ENCODE measurements around the gene OPA1. TPM values are rescaled to one million over a fixed set of nuclear protein-coding genes. Genes with fewer than 3 reads are reported as not detected.

OPA1 gene
- total and polyA plus RNA-seq, 2 of the 4 experiments (the other 2 are of a cell fraction): 17.8 to 73.7 TPM

DNA sequence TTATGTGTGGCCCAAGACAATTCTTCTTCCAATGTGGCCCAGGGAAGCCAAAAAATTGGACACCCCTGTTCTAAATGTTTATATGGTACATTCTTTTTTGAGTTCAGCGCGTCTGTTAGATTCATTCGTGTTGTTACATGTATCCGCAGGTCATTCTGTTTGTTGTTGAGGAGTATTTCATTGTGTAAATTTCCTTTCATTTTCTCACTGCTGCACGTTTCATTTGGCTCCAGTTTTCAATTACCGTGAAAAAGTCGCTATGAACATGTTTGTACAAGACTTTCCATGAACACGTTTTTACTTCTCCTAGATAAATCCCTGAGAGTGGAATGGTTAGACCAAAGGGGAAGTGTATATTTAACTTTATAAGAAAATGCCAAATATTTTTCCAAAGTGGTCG is 7.5 kb upstream of the OPA1 start:
- no peak overlapping the region for H2BK120ac ChIP-seq (ENCODE audit: low read depth, low read length)
- no peak overlapping the region for H3K56ac ChIP-seq (ENCODE audit: extremely low read depth, insufficient read depth, low read length)
- H2BK5ac ChIP-seq (ENCODE audit: low read depth, low read length, poor library complexity, severe bottlenecking): no peak overlapping the region
- no CpG with 5 or more reads among the region's 9 CpGs for WGBS, 2 experiments (ENCODE audit: extremely low coverage in 2 of 2, insufficient read length in 1 of 2)
- H3K4me2 ChIP-seq (ENCODE audit: low read depth, low read length): no peak overlapping the region
- H2BK20ac ChIP-seq (ENCODE audit: low read depth, low read length): no peak overlapping the region
- no peak overlapping the region for H4K5ac ChIP-seq (ENCODE audit: low read depth, low read length)
- H2AFZ ChIP-seq (replicated peaks; ENCODE audit: low read length, poor library complexity): no peak overlapping the region
- dilution Hi-C loops (cut with HindIII; ENCODE audit: low sequenced_read_pairs, unreplicated experiment): no loop called here
- DNase-seq (no peak), ATAC-seq (ENCODE audit: low read depth) (no peak)
- no peak for TF ChIP-seq RAD21 (IDR thresholded peaks at IDR 0.05; ENCODE audit: low read length)
- no peak for TF ChIP-seq CTCF (conservative IDR thresholded peaks at IDR 0.05; ENCODE audit: low read depth, low read length)
- no peak for TF ChIP-seq CEBPB (IDR thresholded peaks at IDR 0.05; ENCODE audit: low read depth, low read length)
- TF ChIP-seq USF2 (IDR thresholded peaks at IDR 0.05; ENCODE audit: low read depth, low read length): no peak
- no peak for TF ChIP-seq MAZ (IDR thresholded peaks at IDR 0.05; ENCODE audit: borderline replicate concordance, low read depth, low read length)
- TF ChIP-seq, protein P1, sequence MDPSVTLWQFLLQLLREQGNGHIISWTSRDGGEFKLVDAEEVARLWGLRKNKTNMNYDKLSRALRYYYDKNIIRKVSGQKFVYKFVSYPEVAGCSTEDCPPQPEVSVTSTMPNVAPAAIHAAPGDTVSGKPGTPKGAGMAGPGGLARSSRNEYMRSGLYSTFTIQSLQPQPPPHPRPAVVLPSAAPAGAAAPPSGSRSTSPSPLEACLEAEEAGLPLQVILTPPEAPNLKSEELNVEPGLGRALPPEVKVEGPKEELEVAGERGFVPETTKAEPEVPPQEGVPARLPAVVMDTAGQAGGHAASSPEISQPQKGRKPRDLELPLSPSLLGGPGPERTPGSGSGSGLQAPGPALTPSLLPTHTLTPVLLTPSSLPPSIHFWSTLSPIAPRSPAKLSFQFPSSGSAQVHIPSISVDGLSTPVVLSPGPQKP (IDR thresholded peaks at IDR 0.05; ENCODE audit: borderline replicate concordance, low read depth, low read length): no peak
- TF ChIP-seq CHD1 (IDR thresholded peaks at IDR 0.05; ENCODE audit: low read depth, low read length): no peak
- no peak for TF ChIP-seq POLR2A (IDR thresholded peaks at IDR 0.05; ENCODE audit: low read depth, low read length)
- no peak for TF ChIP-seq RFX5 (IDR thresholded peaks at IDR 0.05; ENCODE audit: low read depth, low read length)
- no peak for TF ChIP-seq MXI1 (IDR thresholded peaks at IDR 0.05; ENCODE audit: borderline replicate concordance, low read depth, low read length)
- TF ChIP-seq MAFK (IDR thresholded peaks at IDR 0.05; ENCODE audit: low read depth, low read length): no peak
- no peak for TF ChIP-seq NFE2L2 (IDR thresholded peaks at IDR 0.05; ENCODE audit: low read depth, low read length)
- no peak for TF ChIP-seq RCOR1 (IDR thresholded peaks at IDR 0.05; ENCODE audit: insufficient replicate concordance, low read length)
- no peak for TF ChIP-seq BHLHE40 (IDR thresholded peaks at IDR 0.05; ENCODE audit: low read depth, low read length)
- TF ChIP-seq SMC3 (IDR thresholded peaks at IDR 0.05; ENCODE audit: low read depth, low read length): no peak
- TF ChIP-seq FOS (IDR thresholded peaks at IDR 0.05; ENCODE audit: low read depth, low read length): no peak
- H3K4me1 ChIP-seq (ENCODE audit: control insufficient read depth, insufficient read depth, low read length): no peaks in the 10 kb centered on the region
- POLR2A ChIA-PET (ENCODE audit: unreplicated experiment): no interaction called here
- H3K27ac ChIP-seq (ENCODE audit: insufficient read depth, low read length): no peak overlapping the region
- no peak overlapping the region for H3K14ac ChIP-seq (replicated peaks; ENCODE audit: low read depth, low read length)
- no peak overlapping the region for H2BK15ac ChIP-seq (ENCODE audit: low read depth, low read length)
- H2AK9ac ChIP-seq (replicated peaks; ENCODE audit: low read depth, low read length, poor library complexity): no peak overlapping the region
- no peak overlapping the region for H4K8ac ChIP-seq (ENCODE audit: low read depth in 2 of 2, low read length in 2 of 2)
- no peak overlapping the region for H3K18ac ChIP-seq (ENCODE audit: low read depth, low read length)
- in situ Hi-C loops (cut with MboI; ENCODE audit: low sequenced_read_pairs): no loop called here
- no peaks in the 10 kb centered on the region for H3K79me1 ChIP-seq (ENCODE audit: low read depth in 1 of 2, low read length in 2 of 2)
- H3K4ac ChIP-seq (ENCODE audit: low read depth, low read length): no peak overlapping the region
- no peaks in the 10 kb centered on the region for H3K36me3 ChIP-seq (ENCODE audit: control insufficient read depth, insufficient read depth, low read length)
- no peak overlapping the region for H3K23ac ChIP-seq (ENCODE audit: low read depth, low read length)
- no peaks in the 10 kb centered on the region for H3K9me1 ChIP-seq (ENCODE audit: insufficient read depth, low read length)
- BruUV-seq (replicated peaks): no TSS peak
- intact Hi-C loops (cut with micrococcal nuclease): no loop called here
- CTCF ChIA-PET: interaction anchor here (0.6 to 1.9 kb wide), 2 partner anchors 13 to 79 kb away, joined by 3 to 7 read pairs; no protein-coding TSS in a partner anchor
- H4K91ac ChIP-seq (ENCODE audit: insufficient read depth, low read depth, low read length): no peak overlapping the region
- H3K9ac ChIP-seq (ENCODE audit: low read depth, low read length): no peak overlapping the region
- no peak overlapping the region for H3K4me3 ChIP-seq (ENCODE audit: insufficient read depth, low read depth, low read length)
- H2AK5ac ChIP-seq (ENCODE audit: low read depth, low read length): no peak overlapping the region
- no peaks in the 10 kb centered on the region for H4K20me1 ChIP-seq (ENCODE audit: insufficient read depth, low read length)
- no peaks in the 10 kb centered on the region for H3K9me3 ChIP-seq (ENCODE audit: control insufficient read depth, insufficient read depth, low read length)
- no peaks in the 10 kb centered on the region for H3K27me3 ChIP-seq (ENCODE audit: control insufficient read depth, insufficient read depth, low read length)
